Measurements from ENCODE around the gene CCDC184.
"Not testable (repeated sequence)": the region's sequence is repeated elsewhere in the genome, so short reads cannot be mapped to it uniquely, and the experiment has no call there.

The CCDC184 gene

DNA sequence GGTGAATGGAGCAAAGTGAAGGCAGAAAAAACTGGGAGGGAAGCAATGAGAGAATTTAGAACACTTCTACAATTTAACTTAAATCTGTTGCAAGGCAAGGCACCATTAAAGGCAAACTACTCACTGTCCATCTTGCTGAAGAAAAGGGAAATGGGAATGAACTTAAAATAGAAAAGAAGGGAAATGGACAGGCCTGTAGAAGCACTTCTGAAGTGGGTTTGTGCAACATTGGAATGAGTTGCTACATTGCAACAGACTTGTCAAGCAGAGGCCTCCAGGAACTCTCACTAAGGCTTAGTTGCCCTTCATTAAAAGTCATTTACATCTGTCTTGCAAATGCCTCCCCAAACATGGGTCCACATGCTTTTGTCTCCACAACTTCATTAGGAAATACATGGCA lies 33.3 kb downstream of the CCDC184 start:
- no peak for DNase-seq

DNA sequence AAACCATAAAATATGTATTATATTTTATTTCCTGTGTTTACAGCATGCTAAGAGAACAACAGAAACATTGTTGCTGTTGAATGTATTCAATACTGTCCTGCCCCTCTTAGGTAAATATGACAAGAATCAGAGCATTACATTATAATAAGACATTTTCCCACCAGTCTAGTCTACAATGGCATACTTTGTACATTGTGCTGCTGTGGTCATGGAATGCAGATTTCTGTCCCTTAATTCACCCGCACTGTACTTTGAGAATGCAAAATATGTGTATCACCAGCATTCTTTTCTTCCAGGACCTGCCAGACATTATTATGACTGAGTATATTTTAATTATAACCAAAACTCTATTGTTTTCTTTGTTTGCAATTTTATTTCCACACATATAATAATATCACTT lies 36.2 kb downstream of the CCDC184 start:
- no peak for DNase-seq

DNA sequence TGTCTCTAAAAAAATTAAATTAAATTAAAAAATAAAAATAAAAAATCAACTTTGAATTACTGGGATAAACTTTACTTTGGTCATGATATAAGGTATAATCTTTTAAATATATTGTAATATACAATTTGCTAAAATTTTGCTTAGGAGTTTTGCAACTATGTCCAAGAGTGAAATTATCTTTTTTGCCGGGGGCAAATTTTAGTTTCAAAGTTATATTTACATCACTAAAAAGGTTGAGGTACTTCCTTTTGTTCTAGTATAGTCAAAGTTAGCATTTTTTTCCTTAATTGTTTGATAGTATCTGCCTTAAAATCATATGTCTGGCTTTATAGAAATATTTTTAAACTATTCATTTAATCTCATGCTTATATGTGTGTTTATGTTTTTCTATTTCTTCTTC lies 37.3 kb downstream of the CCDC184 start:
- no peak for DNase-seq

DNA sequence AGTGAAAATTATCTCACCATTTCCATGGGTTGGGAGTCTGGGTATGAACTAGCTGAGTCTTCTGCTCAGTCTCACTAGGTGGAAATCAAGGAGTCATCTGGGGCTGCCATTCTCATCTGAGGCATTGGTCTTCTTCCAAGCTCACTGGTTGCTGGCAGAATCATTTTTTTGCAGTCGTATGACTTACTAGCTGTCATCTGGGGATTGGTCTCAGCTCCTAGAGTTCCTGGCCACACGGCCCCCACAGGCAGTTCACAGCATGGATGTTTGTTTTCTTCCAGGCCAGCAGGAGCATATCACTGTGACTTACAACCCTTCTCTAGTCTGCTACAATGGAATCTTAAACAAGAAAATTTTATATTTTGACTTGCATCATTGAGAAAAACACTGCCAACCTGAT lies 38.2 kb downstream of the CCDC184 start:
- DNase-seq, result no peak

DNA sequence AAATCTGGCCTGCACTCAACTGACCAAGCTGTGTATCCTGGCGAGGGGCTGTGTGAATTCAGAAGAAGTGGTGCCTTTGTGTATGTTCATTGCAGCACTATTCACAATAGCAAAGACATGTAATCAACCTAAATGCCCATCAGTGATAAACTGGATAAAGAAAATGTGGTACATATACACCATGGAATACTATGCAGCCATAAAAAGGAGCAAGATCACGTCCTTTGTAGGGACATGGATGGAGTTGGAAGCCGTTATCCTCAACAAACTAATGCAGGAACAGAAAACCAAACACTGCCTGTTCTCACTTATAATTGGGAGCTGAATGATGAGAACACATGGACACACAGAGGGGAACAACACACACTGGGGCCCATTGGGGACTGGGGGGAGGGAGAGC lies 41.1 kb downstream of the CCDC184 start:
- not testable (repeated sequence) for DNase-seq

DNA sequence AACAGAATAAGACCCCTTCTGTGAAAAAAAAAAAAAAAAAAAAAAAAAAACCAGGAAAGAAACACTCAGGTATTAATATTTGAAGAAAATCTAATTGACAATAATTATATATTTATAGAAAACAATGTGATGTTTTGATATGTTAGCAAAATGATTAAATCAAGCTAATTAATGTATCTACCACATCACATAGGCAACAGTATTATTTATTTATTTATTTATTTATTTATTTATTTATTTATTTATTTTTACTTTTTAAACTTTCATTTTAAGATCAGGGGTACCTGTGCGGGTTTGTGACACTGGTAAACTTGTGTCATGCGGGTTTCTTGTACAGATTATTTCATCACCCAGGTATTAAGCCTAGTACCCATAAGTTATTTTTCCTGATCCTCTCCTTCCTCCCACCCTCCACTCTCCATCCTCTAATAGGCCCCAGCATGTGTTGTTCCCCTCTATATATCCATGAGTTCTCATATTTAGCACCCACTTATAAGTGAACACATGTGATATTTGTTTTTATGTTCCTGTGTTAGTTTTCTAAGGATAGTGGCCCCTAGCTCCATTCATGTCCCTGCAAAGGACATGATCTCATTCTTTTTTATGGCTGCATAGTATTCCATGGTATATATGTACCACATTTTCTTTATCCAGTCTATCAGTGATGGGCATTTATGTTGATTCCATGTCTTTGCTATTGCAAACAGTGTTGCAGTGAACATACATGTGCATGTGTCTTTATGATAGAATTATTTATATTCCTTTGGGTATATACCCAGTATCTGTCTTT lies 47.9 kb downstream of the CCDC184 start:
- DNase-seq, result not testable (repeated sequence)
